Spleen (tissue), 7 donors: ENCODE measurements around the gene EHMT1.

Experiments used
- CTCF ChIP-seq, 11 experiments: fragments of 200-600 bp in 7 of 11; fragments of 450-650 bp in 4 of 11; sonication (generic) in 4 of 11; IDR thresholded peaks in 8 of 11; conservative IDR thresholded peaks in 3 of 11; 1 replicate in 7 of 11; 2 replicates in 4 of 11; pipeline versions ENCODE4 v1.4.0 to v1.8.0; 2016 to 2021; ENCODE audit warnings: antibody characterized with exemption in 11 of 11, inconsistent platforms in 4 of 11, mild to moderate bottlenecking in 1 of 11
- POLR2A ChIP-seq, 3 donors: fragments of 450-650 bp; IDR thresholded peaks; one replicate each; pipeline ENCODE4 v1.5.1; 2017; ENCODE audit warnings: antibody characterized with exemption in 3 of 3, mild to moderate bottlenecking in 1 of 3
- donor health status: DM: no; HTN: no; CAD: no; lungs with moderate emphysema.
- donor health status: DM: no; HTN: no; CAD: no.
- donor health status: DM: no; HTN: no; CAD: no.

GRCh38 chr9:137870432-137870831 lies 251.6 kb downstream of the EHMT1 start:
- TF ChIP-seq POLR2A (IDR thresholded peaks at IDR 0.05) (no peak), CTCF (IDR thresholded peaks at IDR 0.05 in 8 of 11, conservative IDR thresholded peaks at IDR 0.05 in 3 of 11) (no peak)
